Cardiac ventricle fibroblast (primary cell): ENCODE data around the gene PCDHGA8. TPM values are rescaled to one million over a fixed set of nuclear protein-coding genes. Genes with fewer than 3 reads are reported as not detected.

Experiments used
- total RNA-seq: library from RNA; depleted of rRNA; stranded (reverse); fragments of >200 nt; gene quantifications from 2 replicates; pipeline ENCODE4 v1.2.3, GENCODE V29; 2015

The PCDHGA8 gene
- total RNA-seq, 1 donor from 2014 or later = 1.4 TPM

DNA sequence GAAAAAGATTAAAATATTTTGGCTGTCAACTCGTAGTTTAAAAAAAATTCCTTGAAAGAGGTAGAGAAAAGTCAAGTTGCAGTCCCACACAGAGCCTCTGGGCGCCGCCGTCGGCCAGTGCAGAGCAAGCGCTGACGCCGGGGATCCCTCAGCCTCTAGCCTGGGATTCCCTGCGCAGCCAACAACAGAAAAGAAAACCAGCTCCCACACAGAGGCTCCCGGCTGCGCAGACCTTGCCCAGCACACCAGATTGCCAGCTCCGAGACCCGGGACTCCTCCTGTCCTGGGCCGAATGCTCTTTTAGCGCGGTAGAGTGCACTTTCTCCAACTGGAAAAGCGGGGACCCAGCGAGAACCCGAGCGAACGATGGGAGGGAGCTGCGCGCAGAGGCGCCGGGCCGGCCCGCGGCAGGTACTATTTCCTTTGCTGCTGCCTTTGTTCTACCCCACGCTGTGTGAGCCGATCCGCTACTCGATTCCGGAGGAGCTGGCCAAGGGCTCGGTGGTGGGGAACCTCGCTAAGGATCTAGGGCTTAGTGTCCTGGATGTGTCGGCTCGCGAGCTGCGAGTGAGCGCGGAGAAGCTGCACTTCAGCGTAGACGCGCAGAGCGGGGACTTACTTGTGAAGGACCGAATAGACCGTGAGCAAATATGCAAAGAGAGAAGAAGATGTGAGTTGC is 25.2 kb downstream of the PCDHGA8 start, which contains the start of gene PCDHGB7:
Gene PCDHGB7, plus strand, starts transcription at position 184 of the 679 bp plus-strand sequence. Its CDS starts 183 bp downstream, at position 367.

GRCh38 chr5:141420855-141421488 is 28.5 kb downstream of the PCDHGA8 start, which contains the start of gene PCDHGA11:
Gene PCDHGA11 (plus strand): TSS chr5:141421051. CDS start chr5:141421228, 177 bp downstream.

DNA sequence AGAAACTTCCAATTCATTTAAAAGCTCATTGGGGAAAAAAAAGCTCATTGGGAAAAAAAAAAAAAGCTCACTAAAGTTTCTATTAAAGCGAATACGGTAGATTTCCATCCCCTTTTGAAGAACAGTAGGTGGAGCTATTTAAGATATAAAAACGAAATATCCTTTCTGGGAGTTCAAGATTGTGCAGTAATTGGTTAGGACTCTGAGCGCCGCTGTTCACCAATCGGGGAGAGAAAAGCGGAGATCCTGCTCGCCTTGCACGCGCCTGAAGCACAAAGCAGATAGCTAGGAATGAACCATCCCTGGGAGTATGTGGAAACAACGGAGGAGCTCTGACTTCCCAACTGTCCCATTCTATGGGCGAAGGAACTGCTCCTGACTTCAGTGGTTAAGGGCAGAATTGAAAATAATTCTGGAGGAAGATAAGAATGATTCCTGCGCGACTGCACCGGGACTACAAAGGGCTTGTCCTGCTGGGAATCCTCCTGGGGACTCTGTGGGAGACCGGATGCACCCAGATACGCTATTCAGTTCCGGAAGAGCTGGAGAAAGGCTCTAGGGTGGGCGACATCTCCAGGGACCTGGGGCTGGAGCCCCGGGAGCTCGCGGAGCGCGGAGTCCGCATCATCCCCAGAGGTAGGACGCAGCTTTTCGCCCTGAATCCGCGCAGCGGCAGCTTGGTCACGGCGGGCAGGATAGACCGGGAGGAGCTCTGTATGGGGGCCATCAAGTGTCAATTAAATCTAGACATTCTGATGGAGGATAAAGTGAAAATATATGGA is 38.1 kb downstream of the PCDHGA8 start, which contains the start of gene PCDHGA12:
Gene PCDHGA12, plus strand, starts transcription at position 176 of the 782 bp plus-strand sequence. Its CDS starts 253 bp downstream, at position 429.

Other genes with a start within 250 kb of the PCDHGA8 start
- 0.06 and 0.39 TPM in 2 replicates for gene PCDHB6, start 242.6 kb upstream of the PCDHGA8 start, total RNA-seq
- 1.2 and 1.3 TPM in 2 replicates for gene PCDHB7, start 220.0 kb upstream of the PCDHGA8 start, total RNA-seq
- 0.12 and 1.1 TPM in 2 replicates for gene PCDHB8, start 214.8 kb upstream of the PCDHGA8 start, total RNA-seq
- 0.81 and 1.0 TPM in 2 replicates for gene PCDHB16, start 210.2 kb upstream of the PCDHGA8 start, total RNA-seq
- 0.56 and 1.0 TPM in 2 replicates for gene PCDHB9, start 205.5 kb upstream of the PCDHGA8 start, total RNA-seq
- 0.56 and 1.2 TPM in 2 replicates for gene PCDHB10, start 200.3 kb upstream of the PCDHGA8 start, total RNA-seq
- gene PCDHB11, start 193.0 kb upstream of the PCDHGA8 start, total RNA-seq = 0.34 and 0.62 TPM in 2 replicates
- 0.29 and 0.56 TPM in 2 replicates for gene PCDHB12, start 183.9 kb upstream of the PCDHGA8 start, total RNA-seq
- gene PCDHB13, start 178.7 kb upstream of the PCDHGA8 start, total RNA-seq = 1.4 and 1.7 TPM in 2 replicates
- gene PCDHB14, start 169.3 kb upstream of the PCDHGA8 start, total RNA-seq = 1.2 and 2.5 TPM in 2 replicates
- 1.6 and 1.7 TPM in 2 replicates for gene PCDHB15, start 147.2 kb upstream of the PCDHGA8 start, total RNA-seq
- 0.12 TPM in 1 of 2 replicates, not detected in the other for gene SLC25A2, start 88.6 kb upstream of the PCDHGA8 start, total RNA-seq
- 47.1 and 52.2 TPM in 2 replicates for gene TAF7, start 71.8 kb upstream of the PCDHGA8 start, total RNA-seq
- 0.19 and 1.3 TPM in 2 replicates for gene PCDHGA1, start 62.1 kb upstream of the PCDHGA8 start, total RNA-seq
- 3.5 and 5.2 TPM in 2 replicates for gene PCDHGA2, start 53.9 kb upstream of the PCDHGA8 start, total RNA-seq
- gene PCDHGA3, start 48.8 kb upstream of the PCDHGA8 start, total RNA-seq = 5.1 and 8.1 TPM in 2 replicates
- gene PCDHGB1, start 42.5 kb upstream of the PCDHGA8 start, total RNA-seq = 1.6 and 2.6 TPM in 2 replicates
- gene PCDHGA4, start 37.6 kb upstream of the PCDHGA8 start, total RNA-seq = 5.8 and 6.8 TPM in 2 replicates
- 4.5 and 6.7 TPM in 2 replicates for gene PCDHGB2, start 32.6 kb upstream of the PCDHGA8 start, total RNA-seq
- gene PCDHGA5, start 28.5 kb upstream of the PCDHGA8 start, total RNA-seq = 3.0 and 3.1 TPM in 2 replicates
- gene PCDHGB3, start 22.4 kb upstream of the PCDHGA8 start, total RNA-seq = 3.2 and 3.8 TPM in 2 replicates
- 6.9 and 10.2 TPM in 2 replicates for gene PCDHGA6, start 18.7 kb upstream of the PCDHGA8 start, total RNA-seq
- 9.9 and 10.7 TPM in 2 replicates for gene PCDHGA7, start 9.9 kb upstream of the PCDHGA8 start, total RNA-seq
- 14.1 and 14.6 TPM in 2 replicates for gene PCDHGB4, start 4.9 kb upstream of the PCDHGA8 start, total RNA-seq
- gene PCDHGB5, start 5.3 kb downstream of the PCDHGA8 start, total RNA-seq = 32.0 and 38.0 TPM in 2 replicates
- 5.3 and 6.2 TPM in 2 replicates for gene PCDHGA9, start 10.1 kb downstream of the PCDHGA8 start, total RNA-seq
- 2.6 and 3.6 TPM in 2 replicates for gene PCDHGB6, start 15.4 kb downstream of the PCDHGA8 start, total RNA-seq
- 8.7 and 11.3 TPM in 2 replicates for gene PCDHGA10, start 20.4 kb downstream of the PCDHGA8 start, total RNA-seq
- 19.9 and 21.6 TPM in 2 replicates for gene PCDHGB7, start 25.0 kb downstream of the PCDHGA8 start, total RNA-seq
- gene PCDHGA11, start 28.4 kb downstream of the PCDHGA8 start, total RNA-seq = 15.6 and 18.8 TPM in 2 replicates
- gene PCDHGA12, start 37.9 kb downstream of the PCDHGA8 start, total RNA-seq = 41.9 and 43.9 TPM in 2 replicates
- gene PCDHGC3, start 83.3 kb downstream of the PCDHGA8 start, total RNA-seq = 95.9 and 108 TPM in 2 replicates
- 1.1 and 26.8 TPM in 2 replicates for gene PCDHGC4, start 92.4 kb downstream of the PCDHGA8 start, total RNA-seq
- gene PCDHGC5, start 96.4 kb downstream of the PCDHGA8 start, total RNA-seq = 2.1 and 2.9 TPM in 2 replicates
- gene DIAPH1, start 226.4 kb downstream of the PCDHGA8 start, total RNA-seq = 26.5 and 32.1 TPM in 2 replicates
- gene HDAC3, start 244.2 kb downstream of the PCDHGA8 start, total RNA-seq = 32.7 and 38.1 TPM in 2 replicates
- gene RELL2, start 244.4 kb downstream of the PCDHGA8 start, total RNA-seq = 0.44 and 1.9 TPM in 2 replicates